HG03025 (cell line): ENCODE results near the gene TBC1D24.

ENCODE experiments used
- ATAC-seq: cut with Tn5 transposase; IDR thresholded peaks from one replicate; pipeline ENCODE4 v1.9.1; 2021; ENCODE audit warnings: mild to moderate bottlenecking, moderate library complexity; ENCODE audit not compliant: unreplicated experiment, low FRiP score

The TBC1D24 gene

DNA sequence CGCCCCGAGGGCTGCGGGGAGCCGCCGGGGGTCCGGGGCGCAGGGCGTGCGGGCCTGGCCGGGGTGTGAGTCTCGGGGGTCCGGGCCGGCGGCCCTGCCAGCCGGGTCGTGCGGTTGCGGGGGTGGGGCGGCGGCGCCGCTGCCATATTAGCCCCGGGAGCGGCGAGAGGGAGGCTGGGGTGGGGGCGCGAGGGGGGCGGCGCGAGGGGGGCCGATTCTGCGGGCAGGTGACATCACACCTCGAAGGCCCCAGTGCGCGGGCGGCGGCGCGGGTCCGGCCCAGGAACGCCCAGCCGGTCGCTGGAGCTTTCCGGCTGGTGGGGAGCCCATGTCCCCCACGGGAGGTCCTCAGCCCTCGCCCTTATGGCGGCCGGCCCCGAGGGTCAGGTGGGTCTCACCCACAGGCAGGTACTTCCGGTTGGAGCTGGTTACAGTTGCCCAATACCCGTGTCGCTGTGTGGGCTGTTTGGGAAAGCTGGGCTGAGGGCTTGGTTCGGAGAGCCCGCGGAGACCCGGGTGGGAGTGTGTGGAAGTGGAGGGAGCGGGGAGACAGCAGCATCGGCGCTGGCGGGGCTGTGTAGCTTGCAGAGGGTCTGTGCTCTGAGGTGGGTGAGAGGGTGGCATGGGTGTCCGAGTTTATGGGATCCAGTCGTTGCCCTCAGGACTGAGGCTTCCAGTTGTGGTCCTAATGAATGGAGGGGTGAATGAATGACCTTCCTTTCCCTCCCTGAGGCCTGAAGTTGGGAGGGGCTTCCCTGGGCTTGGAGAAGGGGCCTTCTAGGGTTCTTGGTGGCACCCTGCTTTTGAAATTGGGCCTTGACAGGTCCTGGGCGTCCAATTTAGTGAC is 39.6 kb downstream of the TBC1D24 start:
- no peak for ATAC-seq

GRCh38 chr16:2515180-2515851 is 40.4 kb downstream of the TBC1D24 start:
- ATAC-seq: no peak

DNA sequence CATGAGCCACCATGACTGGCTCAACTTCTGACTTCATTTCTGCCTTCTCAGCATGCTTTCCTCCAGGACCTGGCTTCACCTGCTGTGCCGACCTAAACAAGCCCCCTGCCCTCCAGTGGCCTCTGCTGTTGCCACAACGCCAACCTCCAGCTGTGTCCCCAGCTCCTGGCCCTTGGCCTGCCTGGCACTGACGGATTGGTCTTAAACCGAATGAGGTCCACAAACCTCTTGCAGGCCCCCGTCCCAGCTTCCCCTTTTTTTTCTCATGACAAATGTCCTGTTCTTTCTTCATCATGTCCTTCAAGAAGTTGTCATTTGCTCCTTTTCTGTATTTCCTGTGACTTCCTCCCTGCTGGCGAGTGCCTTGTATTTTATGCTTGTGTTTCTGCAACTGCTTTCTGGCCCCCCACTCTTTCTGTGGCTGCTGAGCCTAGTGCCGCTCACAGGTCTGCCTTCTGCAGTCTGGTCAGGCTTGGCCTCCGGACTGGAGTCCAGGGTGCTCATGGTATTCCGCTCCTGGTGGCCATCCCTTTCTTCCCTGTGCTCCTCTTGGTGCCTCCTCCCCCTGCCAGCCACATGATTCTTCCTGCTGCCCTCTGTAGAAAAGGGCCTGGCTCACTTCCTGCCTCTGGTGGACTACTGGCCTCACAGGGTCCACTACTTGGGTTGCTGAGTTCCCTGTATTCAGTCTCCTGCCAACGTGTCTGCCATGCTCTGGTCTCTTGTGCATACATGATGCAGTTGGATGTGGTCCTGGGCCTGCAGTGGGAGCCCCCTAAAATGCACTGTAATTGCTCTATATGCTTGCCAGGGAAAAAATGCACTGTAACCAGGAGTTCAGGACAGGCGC is 41.7 kb downstream of the TBC1D24 start:
- ATAC-seq: no peak

- ATAC-seq: no peak
Measured at GRCh38 chr16:2517954-2518605, 43.2 kb downstream of the TBC1D24 start.

- ATAC-seq: no peak
Measured at GRCh38 chr16:2518823-2519710, 44.1 kb downstream of the TBC1D24 start.

- ATAC-seq: no peak
Measured at GRCh38 chr16:2519711-2520080, 44.8 kb downstream of the TBC1D24 start.

GRCh38 chr16:2520097-2520783 is 45.3 kb downstream of the TBC1D24 start, which contains the start of gene AMDHD2:
Gene AMDHD2 (plus strand): TSS chr16:2520371. CDS start chr16:2520459, 88 bp downstream.
- ATAC-seq: no peak

- no peak for ATAC-seq
Measured at GRCh38 chr16:2520784-2521531, 46.0 kb downstream of the TBC1D24 start.

DNA sequence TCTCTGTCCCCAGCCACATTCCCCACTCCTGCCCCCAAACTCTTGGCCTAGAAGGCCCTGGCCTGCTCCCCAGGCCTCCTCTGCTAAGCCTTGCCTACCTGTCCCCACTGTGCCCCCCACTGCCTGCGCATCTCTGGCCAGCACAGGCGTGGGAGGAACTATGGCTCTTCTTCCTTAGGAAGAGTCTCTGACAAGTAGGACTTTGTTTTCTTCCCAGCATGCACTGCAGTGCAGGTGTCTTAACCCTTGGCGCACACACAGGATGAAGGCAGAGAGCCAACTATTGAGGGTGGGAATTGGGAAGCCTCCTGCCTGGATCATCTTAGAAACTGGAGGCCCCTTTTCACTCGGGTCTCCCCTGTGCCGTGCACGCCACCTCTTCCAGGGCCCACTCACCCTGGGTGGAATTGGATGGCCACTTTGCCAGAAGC is 48.9 kb downstream of the TBC1D24 start:
- ATAC-seq: no peak

DNA sequence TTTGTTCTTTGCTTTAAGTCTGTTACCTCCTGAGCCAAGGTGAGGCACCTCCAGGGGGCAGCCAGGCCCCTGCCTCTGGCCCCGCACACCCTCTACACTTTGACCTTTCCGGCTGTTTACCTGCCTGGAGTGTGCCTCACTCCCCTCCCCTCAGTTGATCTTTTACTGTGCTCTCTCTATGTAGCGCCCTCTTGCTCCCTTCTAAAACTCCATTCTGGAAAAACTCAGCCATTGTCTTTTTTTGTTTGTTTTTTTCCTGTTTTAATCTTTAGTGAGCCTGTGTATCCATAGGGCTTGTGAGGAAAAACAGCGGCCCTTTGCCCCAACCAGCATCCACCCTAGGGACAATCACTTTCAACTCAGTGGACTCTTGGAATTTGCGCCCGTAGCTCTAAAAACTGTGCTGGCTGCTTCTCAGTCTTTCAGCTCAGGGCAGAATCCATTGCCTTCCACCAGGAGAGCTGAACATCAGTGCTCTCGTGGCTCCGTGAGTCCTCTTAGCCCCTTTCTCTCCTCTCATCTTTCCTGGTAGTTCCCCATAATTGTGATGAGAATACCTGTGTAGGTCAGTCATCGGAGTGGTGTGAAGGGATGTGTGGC is 49.5 kb downstream of the TBC1D24 start:
- ATAC-seq: no peak

- no peak for ATAC-seq
Measured at GRCh38 chr16:2526135-2526534, 51.2 kb downstream of the TBC1D24 start.

DNA sequence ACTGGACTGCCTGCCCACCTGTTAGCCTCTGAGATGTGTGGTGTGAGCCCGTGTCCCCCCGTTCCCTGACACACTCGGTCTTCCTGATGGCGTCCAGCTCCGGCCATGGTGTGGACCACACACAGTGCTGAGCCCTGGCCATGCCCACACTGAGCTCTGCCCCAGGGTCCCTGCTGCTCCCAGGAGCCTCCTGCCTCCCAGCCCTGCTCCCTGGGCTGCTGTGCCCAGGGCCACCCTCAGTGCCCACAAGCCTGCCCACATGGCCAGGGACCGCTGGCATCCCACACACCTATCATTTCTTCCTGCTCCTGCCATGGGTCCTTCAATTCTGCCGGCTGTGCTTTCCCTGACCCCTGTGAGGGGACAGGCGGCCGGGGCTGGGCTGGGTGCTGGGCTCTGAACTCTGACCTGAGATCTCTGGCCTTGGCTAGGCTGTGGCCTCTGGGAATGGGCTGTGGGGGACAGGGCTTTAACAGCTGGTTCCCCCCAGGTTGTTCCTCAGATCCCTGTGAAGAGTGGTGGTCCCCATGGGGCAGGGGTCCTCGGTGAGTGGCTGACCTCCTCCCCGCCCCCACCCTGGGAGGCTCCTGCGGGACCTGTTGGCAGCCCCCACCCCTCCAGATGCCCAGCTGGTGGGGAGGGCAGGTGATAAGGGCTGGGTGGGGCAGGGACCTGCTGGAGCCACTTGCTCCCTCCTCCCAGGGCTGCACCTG is 52.3 kb downstream of the TBC1D24 start:
- no peak for ATAC-seq

DNA sequence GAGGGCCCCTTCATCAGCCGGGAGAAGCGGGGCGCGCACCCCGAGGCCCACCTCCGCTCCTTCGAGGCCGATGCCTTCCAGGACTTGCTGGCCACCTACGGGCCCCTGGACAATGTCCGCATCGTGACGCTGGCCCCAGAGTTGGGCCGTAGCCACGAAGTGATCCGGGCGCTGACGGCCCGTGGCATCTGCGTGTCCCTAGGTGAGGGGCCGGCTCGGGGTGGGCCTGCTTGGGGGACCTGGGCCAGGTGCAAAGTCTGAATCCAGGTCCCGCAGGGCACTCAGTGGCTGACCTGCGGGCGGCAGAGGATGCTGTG is 52.8 kb downstream of the TBC1D24 start:
- no peak for ATAC-seq

- ATAC-seq: no peak
Measured at GRCh38 chr16:2528161-2529060, 53.5 kb downstream of the TBC1D24 start.

DNA sequence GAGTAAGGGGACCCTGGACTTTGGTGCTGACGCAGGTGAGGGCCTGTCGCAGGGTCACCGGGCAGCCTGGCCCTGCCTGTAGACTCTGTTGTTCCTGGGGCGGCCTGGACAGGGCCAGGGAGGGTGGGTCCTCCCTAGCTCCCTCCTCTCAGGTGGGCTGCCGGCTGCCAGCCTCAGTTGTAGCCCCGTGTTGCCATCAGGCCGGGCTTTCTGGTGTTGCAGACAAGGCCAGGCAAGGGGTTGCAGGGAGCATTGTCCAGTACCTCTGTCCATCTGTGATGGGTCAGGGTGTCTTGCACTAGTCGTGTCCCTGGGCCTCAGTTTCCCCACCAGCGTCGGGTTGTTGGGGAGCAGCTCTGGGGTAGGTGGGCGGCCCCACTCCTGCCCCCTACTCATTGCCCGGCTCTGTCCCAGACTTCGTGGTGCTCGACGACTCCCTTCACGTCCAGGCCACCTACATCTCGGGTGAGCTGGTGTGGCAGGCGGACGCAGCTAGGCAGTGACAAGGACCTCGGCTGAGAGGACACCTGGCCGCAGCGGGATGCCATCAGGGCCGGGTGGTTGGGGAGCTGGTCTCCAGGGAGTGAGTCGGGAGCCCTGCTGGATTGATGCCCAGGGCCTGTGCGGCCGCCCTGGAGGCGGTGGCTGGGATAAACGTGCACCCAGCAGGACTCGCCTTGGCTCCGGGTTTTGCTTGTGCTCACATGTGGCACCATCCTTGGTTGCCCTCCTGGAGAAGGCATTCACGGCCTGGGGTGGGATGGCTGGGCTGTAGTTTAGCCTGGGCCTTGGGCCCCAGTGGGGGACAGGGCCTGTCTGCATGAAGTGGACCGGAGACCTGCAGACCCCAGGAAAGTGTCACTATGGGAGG is 54.4 kb downstream of the TBC1D24 start:
- no peak for ATAC-seq
